H9 (cell line): ENCODE data around the gene ROBO2. TPM values are rescaled to one million over a fixed set of nuclear protein-coding genes. Genes with fewer than 3 reads are reported as not detected.
A peak's percentile ranks its signal among the peaks of the same experiment; 100 is the strongest.

Experiments
- DNase-seq: peaks from one replicate; pipeline ENCODE4 v3.0.0-alpha.2; 2017
- H2AFZ ChIP-seq: one replicate; pipeline ENCODE4 v1.6.1; 2013; ENCODE audit warnings: mild to moderate bottlenecking, low read length, control low read depth, moderate library complexity
- H2AK5ac ChIP-seq: 2 replicates; pipeline ENCODE4 v1.6.1; 2013; ENCODE audit warnings: low read length, control low read depth, mixed read lengths; ENCODE audit not compliant: insufficient read length
- H2BK120ac ChIP-seq: one replicate; pipeline ENCODE4 v1.6.1; 2013; ENCODE audit warnings: low read depth, mild to moderate bottlenecking, low read length, control low read depth, inconsistent platforms; ENCODE audit not compliant: poor library complexity, severe bottlenecking
- H2BK12ac ChIP-seq: 2 replicates; pipeline ENCODE4 v1.6.1; 2013; ENCODE audit warnings: low read length, control low read depth, mixed read lengths, low read depth; ENCODE audit not compliant: insufficient read length
- H2BK15ac ChIP-seq: 2 replicates; pipeline ENCODE4 v1.6.1; 2013; ENCODE audit warnings: low read depth, low read length, control low read depth
- H2BK20ac ChIP-seq: one replicate; pipeline ENCODE4 v1.6.1; 2013; ENCODE audit warnings: low read depth, mild to moderate bottlenecking, low read length, control low read depth, inconsistent platforms; ENCODE audit not compliant: poor library complexity, severe bottlenecking
- H2BK5ac ChIP-seq: 2 replicates; pipeline ENCODE4 v1.6.1; 2013; ENCODE audit warnings: low read length, control low read depth, mixed read lengths; ENCODE audit not compliant: insufficient read length
- H3K14ac ChIP-seq: 2 replicates; pipeline ENCODE4 v1.6.1; 2013; ENCODE audit warnings: low read length, control low read depth; ENCODE audit not compliant: insufficient read depth
- H3K18ac ChIP-seq: 2 replicates; pipeline ENCODE4 v1.6.1; 2013; ENCODE audit warnings: low read depth, mild to moderate bottlenecking, mixed read lengths, low read length, control low read depth; ENCODE audit not compliant: insufficient read length
- H3K23ac ChIP-seq: 2 replicates; pipeline ENCODE4 v1.6.1; 2013; ENCODE audit warnings: low read length, control low read depth, mixed read lengths, low read depth; ENCODE audit not compliant: insufficient read length
- H3K23me2 ChIP-seq: 2 replicates; pipeline ENCODE4 v1.6.1; 2013; ENCODE audit warnings: low read depth, mild to moderate bottlenecking, mixed read lengths, low read length, control low read depth; ENCODE audit not compliant: insufficient read length, poor library complexity, severe bottlenecking
- H3K27ac ChIP-seq: 2 replicates; pipeline ENCODE4 v1.5.1; 2013; ENCODE audit warnings: low read length, control low read depth, mixed read lengths, low read depth; ENCODE audit not compliant: insufficient read length
- H3K27me3 ChIP-seq: 2 replicates; pipeline ENCODE4 v1.6.1; 2013; ENCODE audit warnings: low read length, control low read depth, inconsistent platforms; ENCODE audit not compliant: insufficient read depth
- H3K4ac ChIP-seq: 2 replicates; pipeline ENCODE4 v1.6.1; 2013; ENCODE audit warnings: low read depth, mild to moderate bottlenecking, control low read depth, inconsistent platforms, low read length, moderate library complexity
- H3K4me1 ChIP-seq: 2 replicates; pipeline ENCODE4 v1.6.1; 2013; ENCODE audit warnings: low read length, control low read depth, inconsistent platforms; ENCODE audit not compliant: insufficient read depth
- H3K4me2 ChIP-seq: 2 replicates; pipeline ENCODE4 v1.6.1; 2013; ENCODE audit warnings: low read length, control low read depth, mixed read lengths; ENCODE audit not compliant: insufficient read length, insufficient read depth
- H3K56ac ChIP-seq: 2 replicates; pipeline ENCODE4 v1.6.1; 2013; ENCODE audit warnings: low read depth, mild to moderate bottlenecking, mixed read lengths, low read length, control low read depth; ENCODE audit not compliant: insufficient read length
- H3K79me1 ChIP-seq: 2 replicates; pipeline ENCODE4 v1.6.1; 2013; ENCODE audit warnings: low read depth, mild to moderate bottlenecking, moderate library complexity, low read length, control low read depth, inconsistent platforms; ENCODE audit not compliant: insufficient read depth, poor library complexity, severe bottlenecking
- H3K79me2 ChIP-seq: 2 replicates; pipeline ENCODE4 v1.6.1; 2013; ENCODE audit warnings: low read length, control low read depth, inconsistent platforms; ENCODE audit not compliant: insufficient read depth
- H3K9ac ChIP-seq: 2 replicates; pipeline ENCODE4 v1.6.1; 2013; ENCODE audit warnings: low read length, control low read depth, mixed read lengths; ENCODE audit not compliant: insufficient read length; ENCODE audit errors: extremely low read depth
- H3K9me3 ChIP-seq: one replicate; pipeline ENCODE4 v1.6.1; 2013; ENCODE audit warnings: low read depth, low read length, inconsistent platforms; ENCODE audit not compliant: control insufficient read depth
- H3T11ph ChIP-seq: one replicate; pipeline ENCODE4 v1.6.1; 2013; ENCODE audit warnings: mild to moderate bottlenecking, low read length, control low read depth, inconsistent platforms
- H4K20me1 ChIP-seq: one replicate; pipeline ENCODE4 v1.6.1; 2013; ENCODE audit not compliant: control insufficient read depth, insufficient read length, insufficient read depth
- H4K5ac ChIP-seq: 2 replicates; pipeline ENCODE4 v1.6.1; 2013; ENCODE audit warnings: low read depth, mild to moderate bottlenecking, mixed read lengths, low read length, control low read depth; ENCODE audit not compliant: insufficient read length
- H4K8ac ChIP-seq: replicated peaks from 2 replicates; pipeline ENCODE4 v1.6.1; 2013; ENCODE audit warnings: low read length, control low read depth, mixed read lengths, low read depth; ENCODE audit not compliant: insufficient read length
- H4K91ac ChIP-seq: 2 replicates; pipeline ENCODE4 v1.6.1; 2013; ENCODE audit warnings: low read depth, mild to moderate bottlenecking, moderate library complexity, mixed read lengths, low read length, control low read depth; ENCODE audit not compliant: insufficient read length
- H3K27ac Mint-ChIP-seq, 3 experiments: 2 replicates in 2 of 3; 3 replicates in 1 of 3; pipeline ENCODE4 v1.8.0; 2020 to 2021; ENCODE audit warnings: mixed read lengths in 3 of 3, mild to moderate bottlenecking in 1 of 3, moderate library complexity in 1 of 3
- H3K27me3 Mint-ChIP-seq: 2 replicates; pipeline ENCODE4 v1.8.0; 2021; ENCODE audit warnings: low read depth, mild to moderate bottlenecking, moderate library complexity, mixed read lengths
- H3K36me3 Mint-ChIP-seq, 3 experiments: 2 replicates in 2 of 3; 3 replicates in 1 of 3; pipeline ENCODE4 v1.8.0; 2020 to 2021; ENCODE audit warnings: low read depth in 3 of 3, mixed read lengths in 3 of 3; ENCODE audit not compliant: insufficient read depth in 1 of 3
- H3K4me1 Mint-ChIP-seq, 2 experiments: 2 replicates each; pipeline ENCODE4 v1.8.0; 2020; ENCODE audit warnings: mixed read lengths in 2 of 2
- H3K4me3 Mint-ChIP-seq, 2 experiments: 2 replicates in 1 of 2; 3 replicates in 1 of 2; pipeline ENCODE4 v1.8.0; 2020 to 2021; ENCODE audit warnings: mild to moderate bottlenecking in 2 of 2, mixed read lengths in 2 of 2, moderate library complexity in 1 of 2
- H3K9me3 Mint-ChIP-seq, 2 experiments: 2 replicates in 1 of 2; 3 replicates in 1 of 2; pipeline ENCODE4 v1.8.0; 2020; ENCODE audit warnings: mild to moderate bottlenecking in 2 of 2, mixed read lengths in 2 of 2, moderate library complexity in 1 of 2
- CTCF ChIP-seq: fragments of 200-600 bp; sonication (generic); conservative IDR thresholded peaks from 3 replicates; pipeline ENCODE4 v1.8.0; 2021; ENCODE audit warnings: antibody characterized with exemption, mild to moderate bottlenecking
- WGBS: extraction: QIAGEN DNeasy Blood & Tissue Kit; methylation state at CpG from one replicate; pipeline ENCODE4 v1.1.7; 2013; ENCODE audit warnings: missing lambda C conversion rate, low lambda C conversion rate, mixed read lengths; ENCODE audit not compliant: insufficient read length; ENCODE audit errors: extremely low coverage; 5-methylcytosine and 5-hydroxymethylcytosine counted together
- total RNA-seq: library from RNA; stranded (reverse); gene quantifications from 2 replicates; pipeline ENCODE4 v1.2.1, GENCODE V29; 2021

The ROBO2 gene
- total RNA-seq, 1 experiment from 2014 or later = 2.3 TPM

GRCh38 chr3:77052051-77052501 lies 12.2 kb downstream of the ROBO2 start:
- Histone ChIP-seq H2AK5ac (no peak overlapping the region), H3K9me3 (no peaks in the 10 kb centered on the region), H3K27me3 (no peaks in the 10 kb centered on the region), H3K56ac (no peak overlapping the region), H2BK120ac (no peak overlapping the region), H3K27ac (no peak overlapping the region), H3K9ac (no peak overlapping the region), H3K4me2 (no peak overlapping the region), H3K4ac (no peak overlapping the region), H3K79me2 (no peaks in the 10 kb centered on the region), H4K91ac (no peak overlapping the region), H4K5ac (no peak overlapping the region), H3K18ac (no peak overlapping the region), H2BK20ac (no peak overlapping the region), H3K14ac (no peak overlapping the region), H3K4me1 (peaks cover 2% of the 10 kb centered on the region; the same call in 1 of the 2 replicates), H4K20me1 (no peaks in the 10 kb centered on the region), H3T11ph (no peak overlapping the region), H2BK5ac (no peak overlapping the region), H3K23me2 (no peaks in the 10 kb centered on the region), H2BK15ac (no peak overlapping the region), H3K23ac (no peak overlapping the region), H3K79me1 (no peaks in the 10 kb centered on the region), H4K8ac (no peak overlapping the region), H2AFZ (no peak overlapping the region), H2BK12ac (no peak overlapping the region)
- Mint-ChIP-seq H3K27me3 (no peaks in the 10 kb centered on the region), H3K4me1 (peaks cover 25 to 28% of the 10 kb centered on the region in 2 experiments), H3K4me3 (no peak overlapping the region), H3K9me3 (no peaks in the 10 kb centered on the region), H3K27ac (peak overlapping the region in 1 of 3 experiments; percentile 71; a peak in 1 of 7 replicates), H3K36me3 (no peaks in the 10 kb centered on the region)
- no peak for DNase-seq
- no peak for TF ChIP-seq CTCF
- no CpG with 5 or more reads among the region's 2 CpGs for WGBS
